ENCODE results near the gene ADCY2. TPM values are rescaled to one million over a fixed set of nuclear protein-coding genes. Genes with fewer than 3 reads are reported as not detected.

The ADCY2 gene
- total RNA-seq, 1 experiment from 2014 or later = not detected

DNA sequence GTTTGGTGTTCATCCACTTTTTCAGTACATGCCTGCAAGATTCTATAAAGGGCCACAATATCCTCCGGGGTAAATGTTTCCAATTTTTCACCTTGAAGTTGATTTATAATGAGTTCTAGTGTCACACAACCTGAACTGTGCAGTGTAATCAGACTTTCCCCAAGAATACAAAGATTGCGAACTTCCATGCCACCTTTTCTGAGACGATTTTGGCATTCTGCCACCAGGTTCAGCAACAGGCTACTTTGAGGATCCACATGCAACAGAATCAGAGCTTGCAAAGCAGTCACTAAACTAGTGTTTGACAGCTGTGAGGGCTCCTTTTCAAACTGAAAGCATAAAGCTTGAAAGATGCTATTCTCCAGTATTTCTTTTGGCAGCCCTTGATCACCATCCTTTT, 471.3 kb downstream of the ADCY2 start:
- peaks cover 50% of the 10 kb centered on the region for H3K4me1 ChIP-seq (ENCODE audit: low read length)
- no peak for DNase-seq
- H3K4me2 ChIP-seq (ENCODE audit: low read depth, low read length, poor library complexity, severe bottlenecking) = peak overlapping the region; percentile 67
- H2AFZ ChIP-seq (ENCODE audit: low read length) = no peak overlapping the region
- H4K20me1 ChIP-seq (ENCODE audit: insufficient read depth, low read depth, low read length) = peaks cover 20% of the 10 kb centered on the region
- peaks cover 77% of the 10 kb centered on the region for H3K79me2 ChIP-seq (ENCODE audit: low read length)
- peak overlapping the region; percentile 68 for H3K4me3 ChIP-seq (ENCODE audit: low read length)
- peaks cover 37% of the 10 kb centered on the region; the same call in 1 of the 2 replicates for H3K36me3 ChIP-seq (ENCODE audit: insufficient read depth, low read length)
- H3K27me3 ChIP-seq (ENCODE audit: low read length) = no peaks in the 10 kb centered on the region
- no peak overlapping the region for H3K9ac ChIP-seq (ENCODE audit: low read length)
- no peaks in the 10 kb centered on the region for H3K9me2 ChIP-seq (replicated peaks; ENCODE audit: insufficient read depth, low read length)
- H3K27ac ChIP-seq (ENCODE audit: low read length) = no peak overlapping the region
- H3K9me3 ChIP-seq (ENCODE audit: low read length) = no peaks in the 10 kb centered on the region

- Histone ChIP-seq H3K79me2 (ENCODE audit: low read length) (peaks cover 89% of the 10 kb centered on the region), H3K4me2 (ENCODE audit: low read depth, low read length, poor library complexity, severe bottlenecking) (peak overlapping the region; percentile 67), H4K20me1 (ENCODE audit: insufficient read depth, low read depth, low read length) (peaks cover 20% of the 10 kb centered on the region), H3K9me2 (replicated peaks; ENCODE audit: insufficient read depth, low read length) (no peaks in the 10 kb centered on the region), H3K27me3 (ENCODE audit: low read length) (no peaks in the 10 kb centered on the region), H3K27ac (ENCODE audit: low read length) (no peak overlapping the region), H2AFZ (ENCODE audit: low read length) (peak overlapping the region; percentile 75; the same call in 1 of the 2 replicates), H3K9ac (ENCODE audit: low read length) (peak overlapping the region; percentile 96), H3K36me3 (ENCODE audit: insufficient read depth, low read length) (peaks cover 40% of the 10 kb centered on the region; the same call in 1 of the 2 replicates), H3K9me3 (ENCODE audit: low read length) (no peaks in the 10 kb centered on the region), H3K4me3 (ENCODE audit: low read length) (peak overlapping the region; percentile 68), H3K4me1 (ENCODE audit: low read length) (peaks cover 55% of the 10 kb centered on the region)
- DNase-seq = peak; percentile 42
These were observed 472.5 kb downstream of the ADCY2 start for GRCh38 chr5:7868427-7868772.

DNA sequence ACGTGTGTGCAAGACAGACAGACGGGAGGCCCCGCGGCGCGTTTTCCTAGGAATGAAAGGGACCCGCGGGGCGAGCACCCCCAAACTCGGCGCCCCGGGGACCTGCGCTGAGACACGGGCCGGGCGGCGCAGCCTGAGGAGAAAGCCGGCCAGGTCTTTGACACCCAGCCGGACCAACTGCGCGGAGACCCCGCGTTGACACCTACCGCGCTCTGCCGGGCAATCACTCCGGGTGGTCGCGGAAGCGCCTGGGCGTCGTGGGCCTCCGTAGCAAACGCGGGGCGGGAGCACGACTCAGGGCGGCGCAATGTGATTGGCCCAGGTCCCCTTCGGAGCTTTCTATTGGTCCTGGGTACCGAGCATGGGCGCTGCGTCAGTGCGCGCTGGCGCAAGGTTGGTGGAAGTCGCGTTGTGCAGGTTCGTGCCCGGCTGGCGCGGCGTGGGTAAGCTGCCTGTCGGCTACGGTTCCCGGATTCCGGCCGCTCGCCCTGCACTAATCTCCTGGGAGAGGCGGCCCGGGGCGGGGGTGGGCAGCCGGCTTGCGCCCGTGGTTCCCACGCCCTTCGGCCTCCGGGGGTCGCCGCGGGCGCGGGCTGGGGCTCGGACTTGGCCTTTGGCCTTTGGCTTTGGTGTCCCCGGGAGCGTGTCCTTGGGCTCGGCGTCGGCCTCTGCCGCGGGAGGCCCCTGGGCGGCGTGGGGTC, 473.0 kb downstream of the ADCY2 start, which contains the start of the genes FASTKD3 and MTRR:
FASTKD3 (minus strand) TSS at position 259 of the 701 bp plus-strand sequence. CDS start 948 bp downstream, outside the sequence.
MTRR (plus strand) TSS at position 376 of the 701 bp plus-strand sequence. CDS start 1,647 bp downstream, outside the sequence.
- peaks cover 55% of the 10 kb centered on the region for H3K4me1 ChIP-seq (ENCODE audit: low read length)
- H3K27me3 ChIP-seq (ENCODE audit: low read length) = no peaks in the 10 kb centered on the region
- peak within 1 kb of the TSS; percentile 68 for H3K4me3 ChIP-seq (ENCODE audit: low read length)
- H3K79me2 ChIP-seq (ENCODE audit: low read length) = peaks cover 94% of the 10 kb centered on the region
- H4K20me1 ChIP-seq (ENCODE audit: insufficient read depth, low read depth, low read length) = peaks cover 20% of the 10 kb centered on the region
- H3K9me2 ChIP-seq (replicated peaks; ENCODE audit: insufficient read depth, low read length) = no peaks in the 10 kb centered on the region
- DNase-seq = peak; percentile 97
- peak within 1 kb of the TSS; percentile 75; the same call in 1 of the 2 replicates for H2AFZ ChIP-seq (ENCODE audit: low read length)
- H3K9ac ChIP-seq (ENCODE audit: low read length) = peak within 1 kb of the TSS; percentile 96
- peaks cover 38% of the 10 kb centered on the region; the same call in 1 of the 2 replicates for H3K36me3 ChIP-seq (ENCODE audit: insufficient read depth, low read length)
- H3K4me2 ChIP-seq (ENCODE audit: low read depth, low read length, poor library complexity, severe bottlenecking) = peak within 1 kb of the TSS; percentile 67
- no peaks in the 10 kb centered on the region for H3K9me3 ChIP-seq (ENCODE audit: low read length)
- H3K27ac ChIP-seq (ENCODE audit: low read length) = peak within 1 kb of the TSS; percentile 18; the same call in 1 of the 2 replicates

DNA sequence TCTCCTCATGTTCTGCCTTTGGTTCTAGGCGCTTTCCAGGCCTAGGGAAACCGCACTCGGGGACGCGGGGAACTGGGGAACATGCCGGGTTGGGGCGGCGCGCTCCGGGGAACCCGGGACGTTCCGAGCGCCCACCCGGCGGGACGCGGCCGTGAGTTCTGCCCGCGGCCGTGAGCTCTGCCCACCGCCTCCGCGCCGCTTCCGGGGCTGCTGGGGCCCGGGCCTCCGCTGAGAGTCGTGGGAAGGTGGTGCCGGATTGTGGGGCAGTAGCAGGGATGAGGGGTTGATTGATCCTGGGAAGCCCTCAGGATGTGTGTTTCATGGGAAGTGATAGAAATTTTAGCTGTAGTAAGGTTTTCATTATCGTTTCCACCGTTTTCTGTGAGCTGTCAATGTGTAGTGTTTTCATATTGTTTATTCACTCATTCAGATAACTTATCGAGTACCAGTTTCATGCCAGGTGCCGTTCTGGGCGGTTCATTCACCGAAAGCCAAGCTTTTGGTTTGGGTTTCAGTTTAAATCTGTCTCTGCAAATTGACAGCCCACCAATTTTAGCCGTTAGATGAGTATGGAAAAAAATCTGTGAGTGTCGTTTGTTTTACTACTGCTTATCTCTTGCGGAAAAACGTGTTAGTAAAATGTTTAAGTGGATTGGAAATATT, 473.7 kb downstream of the ADCY2 start:
- Histone ChIP-seq H3K79me2 (ENCODE audit: low read length) (peaks cover 98% of the 10 kb centered on the region), H3K9me3 (ENCODE audit: low read length) (no peaks in the 10 kb centered on the region), H3K36me3 (ENCODE audit: insufficient read depth, low read length) (peaks cover 35% of the 10 kb centered on the region; the same call in 1 of the 2 replicates), H4K20me1 (ENCODE audit: insufficient read depth, low read depth, low read length) (peaks cover 20% of the 10 kb centered on the region), H3K27me3 (ENCODE audit: low read length) (no peaks in the 10 kb centered on the region), H3K9me2 (replicated peaks; ENCODE audit: insufficient read depth, low read length) (no peaks in the 10 kb centered on the region), H3K27ac (ENCODE audit: low read length) (peak overlapping the region; percentile 18; the same call in 1 of the 2 replicates), H3K4me3 (ENCODE audit: low read length) (peak overlapping the region; percentile 68), H3K9ac (ENCODE audit: low read length) (peak overlapping the region; percentile 96), H3K4me2 (ENCODE audit: low read depth, low read length, poor library complexity, severe bottlenecking) (peak overlapping the region; percentile 67), H2AFZ (ENCODE audit: low read length) (peak overlapping the region; percentile 62; the same call in 1 of the 2 replicates), H3K4me1 (ENCODE audit: low read length) (peaks cover 55% of the 10 kb centered on the region)
- DNase-seq = peak; percentile 63

- Histone ChIP-seq H3K4me1 (ENCODE audit: low read length) (peaks cover 42% of the 10 kb centered on the region), H3K27ac (ENCODE audit: low read length) (no peak overlapping the region), H3K4me3 (ENCODE audit: low read length) (no peak overlapping the region), H3K9me2 (replicated peaks; ENCODE audit: insufficient read depth, low read length) (no peaks in the 10 kb centered on the region), H3K9me3 (ENCODE audit: low read length) (no peaks in the 10 kb centered on the region), H3K79me2 (ENCODE audit: low read length) (peaks cover 99% of the 10 kb centered on the region), H3K4me2 (ENCODE audit: low read depth, low read length, poor library complexity, severe bottlenecking) (peak overlapping the region; percentile 67), H3K36me3 (ENCODE audit: insufficient read depth, low read length) (peaks cover 38% of the 10 kb centered on the region; the same call in 1 of the 2 replicates), H3K9ac (ENCODE audit: low read length) (no peak overlapping the region), H4K20me1 (ENCODE audit: insufficient read depth, low read depth, low read length) (peaks cover 25% of the 10 kb centered on the region), H3K27me3 (ENCODE audit: low read length) (no peaks in the 10 kb centered on the region), H2AFZ (ENCODE audit: low read length) (no peak overlapping the region)
- DNase-seq = no peak
These were observed 475.7 kb downstream of the ADCY2 start for GRCh38 chr5:7871653-7872052.

- no peak overlapping the region for H2AFZ ChIP-seq (ENCODE audit: low read length)
- no peak overlapping the region for H3K27ac ChIP-seq (ENCODE audit: low read length)
- H3K36me3 ChIP-seq (ENCODE audit: insufficient read depth, low read length) = peaks cover 43% of the 10 kb centered on the region; the same call in 1 of the 2 replicates
- H3K79me2 ChIP-seq (ENCODE audit: low read length) = peaks cover 97% of the 10 kb centered on the region
- peaks cover 26% of the 10 kb centered on the region for H4K20me1 ChIP-seq (ENCODE audit: insufficient read depth, low read depth, low read length)
- DNase-seq = no peak
- no peaks in the 10 kb centered on the region for H3K9me2 ChIP-seq (replicated peaks; ENCODE audit: insufficient read depth, low read length)
- H3K4me2 ChIP-seq (ENCODE audit: low read depth, low read length, poor library complexity, severe bottlenecking) = no peak overlapping the region
- H3K9me3 ChIP-seq (ENCODE audit: low read length) = no peaks in the 10 kb centered on the region
- peaks cover 32% of the 10 kb centered on the region for H3K4me1 ChIP-seq (ENCODE audit: low read length)
- no peak overlapping the region for H3K4me3 ChIP-seq (ENCODE audit: low read length)
- no peaks in the 10 kb centered on the region for H3K27me3 ChIP-seq (ENCODE audit: low read length)
- H3K9ac ChIP-seq (ENCODE audit: low read length) = no peak overlapping the region
These were observed 476.7 kb downstream of the ADCY2 start for GRCh38 chr5:7872517-7873130.

GRCh38 chr5:7873216-7873615, 477.3 kb downstream of the ADCY2 start:
- Histone ChIP-seq H2AFZ (ENCODE audit: low read length) (no peak overlapping the region), H3K36me3 (ENCODE audit: insufficient read depth, low read length) (peaks cover 49% of the 10 kb centered on the region), H3K9me3 (ENCODE audit: low read length) (no peaks in the 10 kb centered on the region), H3K4me3 (ENCODE audit: low read length) (no peak overlapping the region), H3K79me2 (ENCODE audit: low read length) (peaks cover 97% of the 10 kb centered on the region), H3K27ac (ENCODE audit: low read length) (no peak overlapping the region), H3K9me2 (replicated peaks; ENCODE audit: insufficient read depth, low read length) (no peaks in the 10 kb centered on the region), H3K4me1 (ENCODE audit: low read length) (peaks cover 28% of the 10 kb centered on the region), H3K27me3 (ENCODE audit: low read length) (no peaks in the 10 kb centered on the region), H4K20me1 (ENCODE audit: insufficient read depth, low read depth, low read length) (peaks cover 26% of the 10 kb centered on the region), H3K9ac (ENCODE audit: low read length) (no peak overlapping the region), H3K4me2 (ENCODE audit: low read depth, low read length, poor library complexity, severe bottlenecking) (no peak overlapping the region)
- no peak for DNase-seq

- peaks cover 63% of the 10 kb centered on the region for H3K36me3 ChIP-seq (ENCODE audit: insufficient read depth, low read length)
- H3K9ac ChIP-seq (ENCODE audit: low read length) = no peak overlapping the region
- H2AFZ ChIP-seq (ENCODE audit: low read length) = no peak overlapping the region
- peaks cover 29% of the 10 kb centered on the region for H4K20me1 ChIP-seq (ENCODE audit: insufficient read depth, low read depth, low read length)
- no peaks in the 10 kb centered on the region for H3K9me3 ChIP-seq (ENCODE audit: low read length)
- no peak overlapping the region for H3K27ac ChIP-seq (ENCODE audit: low read length)
- no peaks in the 10 kb centered on the region for H3K9me2 ChIP-seq (replicated peaks; ENCODE audit: insufficient read depth, low read length)
- peaks cover 95% of the 10 kb centered on the region for H3K79me2 ChIP-seq (ENCODE audit: low read length)
- no peak for DNase-seq
- no peak overlapping the region for H3K4me2 ChIP-seq (ENCODE audit: low read depth, low read length, poor library complexity, severe bottlenecking)
- no peak overlapping the region for H3K4me3 ChIP-seq (ENCODE audit: low read length)
- no peaks in the 10 kb centered on the region for H3K27me3 ChIP-seq (ENCODE audit: low read length)
- H3K4me1 ChIP-seq (ENCODE audit: low read length) = peaks cover 28% of the 10 kb centered on the region
These were observed 478.7 kb downstream of the ADCY2 start for GRCh38 chr5:7874639-7875038.

Data from Karpas-422 (cell line).